Keratinocyte (primary cell): ENCODE measurements around the gene ACP7. TPM values are rescaled to one million over a fixed set of nuclear protein-coding genes. Genes with fewer than 3 reads are reported as not detected.
"Not testable (repeated sequence)": the region's sequence is repeated elsewhere in the genome, so short reads cannot be mapped to it uniquely, and the experiment has no call there.

Experiments
- DNase-seq: peaks from one replicate; pipeline ENCODE4 v3.0.0-alpha.2; 2011; ENCODE audit warnings: low read depth, missing footprints, low spot score
- FAIRE-seq: peaks from 2 replicates; lab custom pipeline; 2011; peaks lifted over from hg19 to GRCh38; lab: Jason Lieb, UNC
- H2AFZ ChIP-seq: 2 replicates; pipeline ENCODE4 v1.6.0; 2012; ENCODE audit warnings: low read length, control low read depth, inconsistent platforms; ENCODE audit not compliant: control insufficient read depth
- H3K27ac ChIP-seq: 2 replicates; pipeline ENCODE4 v1.5.1; 2011; ENCODE audit warnings: low read length; ENCODE audit not compliant: control insufficient read depth, insufficient read depth
- H3K27me3 ChIP-seq: 3 replicates; pipeline ENCODE4 v1.6.0; 2011; ENCODE audit warnings: low read length; ENCODE audit not compliant: control insufficient read depth, insufficient read depth; ENCODE audit errors: extremely low read depth
- H3K36me3 ChIP-seq, 2 experiments: 2 replicates in 1 of 2; 3 replicates in 1 of 2; pipeline ENCODE4 v1.5.1; 2011; ENCODE audit warnings: low read length in 2 of 2, mild to moderate bottlenecking in 1 of 2; ENCODE audit not compliant: control insufficient read depth in 2 of 2, insufficient read depth in 2 of 2; ENCODE audit errors: extremely low read depth in 1 of 2
- H3K4me1 ChIP-seq: 3 replicates; pipeline ENCODE4 v1.5.1; 2011; ENCODE audit warnings: low read length; ENCODE audit not compliant: control insufficient read depth, insufficient read depth; ENCODE audit errors: extremely low read depth
- H3K4me2 ChIP-seq: 3 replicates; pipeline ENCODE4 v1.6.0; 2011; ENCODE audit warnings: low read depth, low read length; ENCODE audit not compliant: control insufficient read depth, insufficient read depth; ENCODE audit errors: extremely low read depth
- H3K4me3 ChIP-seq, 3 experiments: fragments of 200-600 bp in 1 of 3; sonication (generic) in 1 of 3; 2 replicates in 2 of 3; 3 replicates in 1 of 3; pipeline ENCODE4 v1.5.1; 2011 to 2016; ENCODE audit warnings: low read length in 3 of 3, mild to moderate bottlenecking in 3 of 3, control low read depth in 2 of 3, inconsistent platforms in 1 of 3, low read depth in 1 of 3, mixed read lengths in 1 of 3, mixed run types in 1 of 3, moderate library complexity in 1 of 3; ENCODE audit not compliant: control insufficient read depth in 2 of 3, insufficient read depth in 2 of 3; ENCODE audit errors: extremely low read depth in 1 of 3
- H3K79me2 ChIP-seq: 2 replicates; pipeline ENCODE4 v1.6.0; 2012; ENCODE audit warnings: low read length; ENCODE audit not compliant: control insufficient read depth, insufficient read depth
- H3K9ac ChIP-seq: 3 replicates; pipeline ENCODE4 v1.6.0; 2011; ENCODE audit warnings: low read length; ENCODE audit not compliant: control insufficient read depth, insufficient read depth; ENCODE audit errors: extremely low read depth
- H3K9me1 ChIP-seq: 3 replicates; pipeline ENCODE4 v1.6.0; 2011; ENCODE audit warnings: low read length; ENCODE audit not compliant: control insufficient read depth, insufficient read depth; ENCODE audit errors: extremely low read depth
- H3K9me3 ChIP-seq: 2 replicates; pipeline ENCODE4 v1.5.1; 2012; ENCODE audit warnings: low read depth, low read length; ENCODE audit not compliant: control insufficient read depth
- H4K20me1 ChIP-seq: 3 replicates; pipeline ENCODE4 v1.6.0; 2011; ENCODE audit warnings: low read length; ENCODE audit not compliant: control insufficient read depth, insufficient read depth; ENCODE audit errors: extremely low read depth
- EZH2 ChIP-seq: IDR thresholded peaks from one replicate; pipeline ENCODE4 v1.6.1; 2012; ENCODE audit warnings: inconsistent platforms, mild to moderate bottlenecking, low read length, moderate library complexity
- dilution Hi-C: fragments of 300-500 bp; cut with MboI; formaldehyde crosslinking; loops from one replicate; pipeline ENCODE4 v1.7.0; 2020; ENCODE audit warnings: low sequenced_read_pairs; ENCODE audit not compliant: extremely low pct_ligation_motif_present
- polyA plus RNA-seq, 5 experiments: library from polyadenylated mRNA; depleted of rRNA in 3 of 5; stranded (reverse) in 3 of 5; stranded (forward) in 1 of 5; unstranded in 1 of 5; fragments of >200 nt; gene quantifications; 1 replicate in 1 of 5; 2 replicates in 3 of 5; 3 replicates in 1 of 5; pipeline versions ENCODE4 v1.2.1 to v1.2.3, GENCODE V29; 2011 to 2012; ENCODE audit warnings: missing spikeins in 2 of 5, low read depth in 1 of 5, low replicate concordance in 1 of 5
- TF ChIP-seq, protein P1 (sequence below), 3 experiments: IDR thresholded peaks in 1 of 3; conservative IDR thresholded peaks in 1 of 3; optimal IDR thresholded peaks in 1 of 3; 2 replicates in 2 of 3; 3 replicates in 1 of 3; pipeline versions ENCODE3 to v1.5.1; 2011; ENCODE audit warnings: low read length in 3 of 3, mild to moderate bottlenecking in 3 of 3, moderate library complexity in 2 of 3, control low read depth in 1 of 3, inconsistent platforms in 1 of 3; ENCODE audit not compliant: insufficient read depth in 2 of 3; ENCODE audit errors: extremely low read depth in 1 of 3

ACP7 gene
- polyA plus RNA-seq, 1 donor (not counting 4 experiments of a cell fraction or from before 2014, with no cell fraction given) = 0.09 TPM

GRCh38 chr19:39065928-39066327 is 18.2 kb upstream of the ACP7 start:
- Histone ChIP-seq H4K20me1 (no peaks in the 10 kb centered on the region), H3K79me2 (no peaks in the 10 kb centered on the region), H3K9me1 (no peaks in the 10 kb centered on the region), H3K27ac (no peak overlapping the region), H3K27me3 (no peaks in the 10 kb centered on the region), H3K9me3 (no peaks in the 10 kb centered on the region), H2AFZ (no peak overlapping the region), H3K4me1 (peaks cover 6% of the 10 kb centered on the region), H3K36me3 (no peaks in the 10 kb centered on the region), H3K4me2 (no peak overlapping the region), H3K9ac (no peak overlapping the region), H3K4me3 (no peak overlapping the region)
- TF ChIP-seq, protein P1, sequence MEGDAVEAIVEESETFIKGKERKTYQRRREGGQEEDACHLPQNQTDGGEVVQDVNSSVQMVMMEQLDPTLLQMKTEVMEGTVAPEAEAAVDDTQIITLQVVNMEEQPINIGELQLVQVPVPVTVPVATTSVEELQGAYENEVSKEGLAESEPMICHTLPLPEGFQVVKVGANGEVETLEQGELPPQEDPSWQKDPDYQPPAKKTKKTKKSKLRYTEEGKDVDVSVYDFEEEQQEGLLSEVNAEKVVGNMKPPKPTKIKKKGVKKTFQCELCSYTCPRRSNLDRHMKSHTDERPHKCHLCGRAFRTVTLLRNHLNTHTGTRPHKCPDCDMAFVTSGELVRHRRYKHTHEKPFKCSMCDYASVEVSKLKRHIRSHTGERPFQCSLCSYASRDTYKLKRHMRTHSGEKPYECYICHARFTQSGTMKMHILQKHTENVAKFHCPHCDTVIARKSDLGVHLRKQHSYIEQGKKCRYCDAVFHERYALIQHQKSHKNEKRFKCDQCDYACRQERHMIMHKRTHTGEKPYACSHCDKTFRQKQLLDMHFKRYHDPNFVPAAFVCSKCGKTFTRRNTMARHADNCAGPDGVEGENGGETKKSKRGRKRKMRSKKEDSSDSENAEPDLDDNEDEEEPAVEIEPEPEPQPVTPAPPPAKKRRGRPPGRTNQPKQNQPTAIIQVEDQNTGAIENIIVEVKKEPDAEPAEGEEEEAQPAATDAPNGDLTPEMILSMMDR (optimal IDR thresholded peaks at IDR 0.05 in 1 of 3, IDR thresholded peaks at IDR 0.05 in 1 of 3, conservative IDR thresholded peaks at IDR 0.05 in 1 of 3; ENCODE audit: extremely low read depth in 1 of 3, insufficient read depth in 2 of 3, low read length in 3 of 3) = no peak
- no peak for TF ChIP-seq EZH2
- DNase-seq = no peak
- dilution Hi-C loops = no loop called here
- no peak for FAIRE-seq

- H3K79me2 ChIP-seq = no peaks in the 10 kb centered on the region
- no peaks in the 10 kb centered on the region for H3K9me1 ChIP-seq
- H3K9me3 ChIP-seq = no peaks in the 10 kb centered on the region
- no peak overlapping the region for H3K27ac ChIP-seq
- no peaks in the 10 kb centered on the region for H3K27me3 ChIP-seq
- H4K20me1 ChIP-seq = no peaks in the 10 kb centered on the region
- TF ChIP-seq, protein P1 (optimal IDR thresholded peaks at IDR 0.05 in 1 of 3, IDR thresholded peaks at IDR 0.05 in 1 of 3, conservative IDR thresholded peaks at IDR 0.05 in 1 of 3; ENCODE audit: extremely low read depth in 1 of 3, insufficient read depth in 2 of 3, low read length in 3 of 3) = no peak
- TF ChIP-seq EZH2 = no peak
- H3K4me1 ChIP-seq = peaks cover 8% of the 10 kb centered on the region
- H3K9ac ChIP-seq = no peak overlapping the region
- H3K4me2 ChIP-seq = no peak overlapping the region
- no peaks in the 10 kb centered on the region for H3K36me3 ChIP-seq
- dilution Hi-C loops = no loop called here
- no peak overlapping the region for H2AFZ ChIP-seq
- DNase-seq (no peak), FAIRE-seq (no peak)
- no peak overlapping the region for H3K4me3 ChIP-seq
Observed at GRCh38 chr19:39067104-39067503, 17.1 kb upstream of the ACP7 start.

DNA sequence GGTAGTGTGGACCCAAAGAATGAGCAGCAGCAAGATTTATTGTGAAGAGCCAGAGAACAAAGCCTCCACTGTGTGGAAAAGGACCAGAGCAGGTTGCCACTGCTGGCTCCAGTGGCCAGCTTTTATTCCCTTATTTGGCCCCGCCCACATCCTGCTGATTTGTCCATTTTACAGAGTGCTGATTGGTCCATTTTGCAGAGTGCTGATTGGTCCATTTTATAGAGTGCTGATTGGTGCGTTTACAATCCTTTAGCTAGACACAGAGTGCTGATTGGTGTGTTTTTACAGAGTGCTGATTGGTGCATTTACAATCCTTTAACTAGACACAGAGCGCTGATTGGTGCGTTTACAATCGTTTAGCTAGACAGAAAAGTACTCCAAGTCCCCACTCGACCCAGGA is 15.9 kb upstream of the ACP7 start:
- dilution Hi-C loops = not testable (repeated sequence)

More for the DNA sequence above, 15.9 kb upstream of the ACP7 start:
- not testable (repeated sequence) for H3K27me3 ChIP-seq, DNase-seq, H3K4me1 ChIP-seq, FAIRE-seq, H3K9ac ChIP-seq, H3K79me2 ChIP-seq, H3K9me3 ChIP-seq, H3K4me2 ChIP-seq, H3K9me1 ChIP-seq, H3K27ac ChIP-seq, H3K4me3 ChIP-seq, H3K36me3 ChIP-seq, H2AFZ ChIP-seq, H4K20me1 ChIP-seq
